Fibroblast of lung (primary cell): ENCODE measurements around the gene VCP. TPM values are rescaled to one million over a fixed set of nuclear protein-coding genes. Genes with fewer than 3 reads are reported as not detected.

Experiments
- DNase-seq, 2 donors: peaks; one replicate each; pipeline versions ENCODE4 v3.0.0 to v3.0.0-alpha.2; 2010; ENCODE audit warnings: low read depth in 2 of 2
- H2AFZ ChIP-seq: 2 replicates; pipeline ENCODE4 v1.5.1; 2012; ENCODE audit warnings: low read length, control low read depth, inconsistent platforms
- H3K27ac ChIP-seq: 2 replicates; pipeline ENCODE4 v1.5.1; 2011; ENCODE audit warnings: low read length, control low read depth; ENCODE audit not compliant: insufficient read depth
- H3K27me3 ChIP-seq: 2 replicates; pipeline ENCODE4 v1.5.1; 2011; ENCODE audit warnings: mild to moderate bottlenecking, low read length; ENCODE audit not compliant: control insufficient read depth, insufficient read depth
- H3K36me3 ChIP-seq: 2 replicates; pipeline ENCODE4 v1.5.1; 2011; ENCODE audit warnings: low read length; ENCODE audit not compliant: control insufficient read depth, insufficient read depth
- H3K4me1 ChIP-seq: 2 replicates; pipeline ENCODE4 v1.5.1; 2011; ENCODE audit warnings: low read length; ENCODE audit not compliant: control insufficient read depth, insufficient read depth; ENCODE audit errors: extremely low read depth
- H3K4me2 ChIP-seq: 2 replicates; pipeline ENCODE4 v1.5.1; 2011; ENCODE audit warnings: low read length, control low read depth; ENCODE audit not compliant: insufficient read depth; ENCODE audit errors: extremely low read depth
- H3K4me3 ChIP-seq, 4 experiments: fragments of 200-600 bp in 1 of 4; sonication (generic) in 1 of 4; replicated peaks in 1 of 4; 2 replicates each; pipeline ENCODE4 v1.5.1; 2011 to 2016; ENCODE audit warnings: low read length in 4 of 4, low read depth in 3 of 4, mild to moderate bottlenecking in 3 of 4, control low read depth in 2 of 4, inconsistent platforms in 1 of 4, mixed read lengths in 1 of 4; ENCODE audit not compliant: insufficient read depth in 1 of 4; ENCODE audit errors: control extremely low read depth in 1 of 4
- H3K79me2 ChIP-seq: 2 replicates; pipeline ENCODE4 v1.5.1; 2012; ENCODE audit warnings: mild to moderate bottlenecking, low read length, inconsistent platforms; ENCODE audit not compliant: control insufficient read depth, insufficient read depth
- H3K9ac ChIP-seq: 2 replicates; pipeline ENCODE4 v1.5.1; 2011; ENCODE audit warnings: mild to moderate bottlenecking, low read length, control low read depth; ENCODE audit not compliant: insufficient read depth
- H3K9me3 ChIP-seq: 2 replicates; pipeline ENCODE4 v1.5.1; 2012; ENCODE audit warnings: low read depth, low read length; ENCODE audit not compliant: control insufficient read depth, insufficient read depth
- H4K20me1 ChIP-seq: 2 replicates; pipeline ENCODE4 v1.5.1; 2011; ENCODE audit warnings: low read length; ENCODE audit not compliant: control insufficient read depth, insufficient read depth; ENCODE audit errors: extremely low read depth
- CTCF ChIP-seq, 2 donors: IDR thresholded peaks in 1 of 2; conservative IDR thresholded peaks in 1 of 2; 1 replicate in 1 of 2; 2 replicates in 1 of 2; pipeline ENCODE4 v1.5.1; 2011 to 2012; ENCODE audit warnings: low read length in 2 of 2, control low read depth in 1 of 2, inconsistent platforms in 1 of 2, low read depth in 1 of 2, mild to moderate bottlenecking in 1 of 2
- EZH2 ChIP-seq: IDR thresholded peaks from 2 replicates; pipeline ENCODE4 v1.5.1; 2012; ENCODE audit warnings: low read length, control low read depth, mild to moderate bottlenecking; ENCODE audit errors: missing control alignments
- polyA plus RNA-seq, 2 donors: library from polyadenylated mRNA; depleted of rRNA in 1 of 2; stranded (reverse) in 1 of 2; unstranded in 1 of 2; fragments of >200 nt; gene quantifications; 2 replicates each; pipeline ENCODE4 v1.2.1, GENCODE V29; 2011 to 2012; ENCODE audit warnings: missing spikeins in 1 of 2
- total RNA-seq: library from RNA; depleted of rRNA; stranded (reverse); fragments of >200 nt; gene quantifications from 2 replicates; pipeline ENCODE4 v1.2.1, GENCODE V29; 2014

The VCP gene
- total and polyA plus RNA-seq, 2 donors (not counting 1 experiment from before 2014, with no cell fraction given) = 298 to 340 TPM

GRCh38 chr9:35073279-35073612, 821 bp upstream of the VCP start:
- Histone ChIP-seq H4K20me1 (peaks cover 16% of the 10 kb centered on the region), H3K79me2 (peaks cover 50% of the 10 kb centered on the region), H3K9ac (no peak overlapping the region), H3K4me1 (peaks cover 2% of the 10 kb centered on the region), H3K4me3 (peak overlapping the region in 1 of 4 experiments; percentile 31), H2AFZ (no peak overlapping the region), H3K4me2 (peak overlapping the region; percentile 34), H3K27me3 (no peaks in the 10 kb centered on the region), H3K9me3 (no peaks in the 10 kb centered on the region), H3K36me3 (peaks cover 6% of the 10 kb centered on the region), H3K27ac (peak overlapping the region; percentile 99)
- TF ChIP-seq EZH2 (no peak), CTCF (conservative IDR thresholded peaks at IDR 0.05 in 1 of 2, IDR thresholded peaks at IDR 0.05 in 1 of 2; ENCODE audit: low read depth in 1 of 2, low read length in 2 of 2) (no peak)
- DNase-seq = peak in 1 of 2 donors; percentile 17

GRCh38 chr9:35071814-35072460, 488 bp downstream of the VCP start:
- peak; percentile 86 to 88 for DNase-seq
- Histone ChIP-seq H3K36me3 (peaks cover 8% of the 10 kb centered on the region), H3K4me1 (no peaks in the 10 kb centered on the region), H3K4me2 (peak overlapping the region; percentile 100), H3K9me3 (no peaks in the 10 kb centered on the region), H3K9ac (peak overlapping the region; percentile 100), H3K79me2 (peaks cover 51% of the 10 kb centered on the region), H2AFZ (no peak overlapping the region), H3K27ac (peak overlapping the region; percentile 99), H4K20me1 (peaks cover 18% of the 10 kb centered on the region), H3K27me3 (no peaks in the 10 kb centered on the region), H3K4me3 (peak overlapping the region; percentile 80 to 95 (median 81))
- TF ChIP-seq EZH2 (no peak), CTCF (conservative IDR thresholded peaks at IDR 0.05 in 1 of 2, IDR thresholded peaks at IDR 0.05 in 1 of 2; ENCODE audit: low read depth in 1 of 2, low read length in 2 of 2) (peak; percentile 21 to 41)

- no peak for TF ChIP-seq EZH2
- TF ChIP-seq CTCF (conservative IDR thresholded peaks at IDR 0.05 in 1 of 2, IDR thresholded peaks at IDR 0.05 in 1 of 2; ENCODE audit: low read depth in 1 of 2, low read length in 2 of 2) = no peak
- Histone ChIP-seq H3K36me3 (peaks cover 12% of the 10 kb centered on the region), H3K4me3 (peak overlapping the region; percentile 80 to 95 (median 81)), H3K79me2 (peaks cover 54% of the 10 kb centered on the region), H3K27ac (peak overlapping the region; percentile 99), H3K4me1 (no peaks in the 10 kb centered on the region), H3K9ac (peak overlapping the region; percentile 100), H3K4me2 (peak overlapping the region; percentile 100), H3K9me3 (no peaks in the 10 kb centered on the region), H2AFZ (no peak overlapping the region), H4K20me1 (peaks cover 18% of the 10 kb centered on the region), H3K27me3 (no peaks in the 10 kb centered on the region)
- peak in 1 of 2 donors; percentile 52 for DNase-seq
Measured at GRCh38 chr9:35070823-35071813, 1.3 kb downstream of the VCP start.
